Spleen (tissue), 11 donors: ENCODE measurements around the gene PNMA6F. TPM values are rescaled to one million over a fixed set of nuclear protein-coding genes. Genes with fewer than 3 reads are reported as not detected.

Experiments
- DNase-seq: peaks from one replicate; pipeline ENCODE4 v3.0.0-alpha.2; 2020
- H3K27ac ChIP-seq, 8 donors: fragments of 200-600 bp; sonication (generic) in 7 of 8; 1 replicate in 4 of 8; 2 replicates in 4 of 8; pipeline versions ENCODE4 v1.5.0 to v1.8.0; 2016 to 2021; ENCODE audit warnings: inconsistent platforms in 4 of 8, mild to moderate bottlenecking in 4 of 8, moderate library complexity in 1 of 8
- H3K27me3 ChIP-seq, 7 donors: fragments of 200-600 bp; sonication (generic) in 6 of 7; replicated peaks in 1 of 7; 1 replicate in 4 of 7; 2 replicates in 3 of 7; pipeline versions ENCODE4 v1.5.0 to v1.8.0; 2016 to 2021; ENCODE audit warnings: inconsistent platforms in 3 of 7, mild to moderate bottlenecking in 1 of 7
- H3K36me3 ChIP-seq, 6 donors: fragments of 200-600 bp; sonication (generic) in 5 of 6; 1 replicate in 4 of 6; 2 replicates in 2 of 6; pipeline versions ENCODE4 v1.5.0 to v1.8.0; 2016 to 2021; ENCODE audit warnings: inconsistent platforms in 2 of 6
- H3K4me1 ChIP-seq, 6 donors: fragments of 200-600 bp; sonication (generic) in 5 of 6; 1 replicate in 3 of 6; 2 replicates in 3 of 6; pipeline versions ENCODE4 v1.5.0 to v1.8.0; 2016 to 2021; ENCODE audit warnings: inconsistent platforms in 3 of 6
- H3K4me3 ChIP-seq, 8 donors: fragments of 200-600 bp; sonication (generic) in 7 of 8; 1 replicate in 4 of 8; 2 replicates in 4 of 8; pipeline versions ENCODE4 v1.5.0 to v1.8.0; 2016 to 2021; ENCODE audit warnings: inconsistent platforms in 4 of 8, mild to moderate bottlenecking in 4 of 8, moderate library complexity in 2 of 8
- H3K9me3 ChIP-seq, 8 donors: fragments of 200-600 bp; sonication (generic) in 7 of 8; 1 replicate in 4 of 8; 2 replicates in 4 of 8; pipeline versions ENCODE4 v1.5.0 to v1.8.0; 2016 to 2021; ENCODE audit warnings: inconsistent platforms in 4 of 8
- POLR2A ChIP-seq, 3 donors: fragments of 450-650 bp; IDR thresholded peaks; one replicate each; pipeline ENCODE4 v1.5.1; 2017; ENCODE audit warnings: antibody characterized with exemption in 3 of 3, mild to moderate bottlenecking in 1 of 3
- POLR2AphosphoS5 ChIP-seq, 3 donors: sonication (generic); formaldehyde crosslinking; IDR thresholded peaks; one replicate each; pipeline ENCODE4 v1.5.1; 2017; ENCODE audit warnings: antibody characterized with exemption in 3 of 3
- WGBS, 5 donors: extraction: QIAGEN DNeasy Blood & Tissue Kit in 3 of 5; methylation state at CpG; one replicate each; pipeline versions ENCODE4 v1.1.5 to v1.1.7; 2013 to 2018; 5-methylcytosine and 5-hydroxymethylcytosine counted together
- intact Hi-C: fragments of 100-400 bp; cut with DNase I; formaldehyde crosslinking; loops from one replicate; pipeline ENCODE4 v1.15.0; 2023; ENCODE audit warnings: low total_unique reads
- polyA plus RNA-seq, 3 donors: library from polyadenylated mRNA; stranded (reverse); fragments of 200-250 nt; gene quantifications; one replicate each; pipeline ENCODE4 v1.2.1, GENCODE V29; 2013
- total RNA-seq, 7 donors: library from RNA; depleted of rRNA in 3 of 7; stranded (reverse); fragments of >200 nt in 3 of 7; fragmentation: NEBNext Ultra II Directional in 4 of 7; extraction: Animal tissue kit (Norgen Biotek cat#: 25700) in 4 of 7; gene quantifications; one replicate each; pipeline versions ENCODE4 v1.1.0 to v1.2.1, GENCODE V29; 2016 to 2021
- TF ChIP-seq, protein P1 (sequence below), 11 experiments: fragments of 200-600 bp in 7 of 11; fragments of 450-650 bp in 4 of 11; sonication (generic) in 4 of 11; IDR thresholded peaks in 8 of 11; conservative IDR thresholded peaks in 3 of 11; 1 replicate in 7 of 11; 2 replicates in 4 of 11; pipeline versions ENCODE4 v1.4.0 to v1.8.0; 2016 to 2021; ENCODE audit warnings: antibody characterized with exemption in 11 of 11, inconsistent platforms in 4 of 11, mild to moderate bottlenecking in 1 of 11
- donor health status: healthy with polysubstance abuse.
- donor health status: DM: no; HTN: no; CAD: no; lungs with moderate emphysema.
- donor health status: DM: no; HTN: no; CAD: no.
- donor health status: Bipolar disorder and iron deficiency.
- donor health status: healthy.
- donor health status: DM: no; HTN: no; CAD: no.
- donor health status: DM: yes; HTN: yes; CAD: no.

PNMA6F gene
- total and polyA plus RNA-seq, 10 donors = not detected

DNA sequence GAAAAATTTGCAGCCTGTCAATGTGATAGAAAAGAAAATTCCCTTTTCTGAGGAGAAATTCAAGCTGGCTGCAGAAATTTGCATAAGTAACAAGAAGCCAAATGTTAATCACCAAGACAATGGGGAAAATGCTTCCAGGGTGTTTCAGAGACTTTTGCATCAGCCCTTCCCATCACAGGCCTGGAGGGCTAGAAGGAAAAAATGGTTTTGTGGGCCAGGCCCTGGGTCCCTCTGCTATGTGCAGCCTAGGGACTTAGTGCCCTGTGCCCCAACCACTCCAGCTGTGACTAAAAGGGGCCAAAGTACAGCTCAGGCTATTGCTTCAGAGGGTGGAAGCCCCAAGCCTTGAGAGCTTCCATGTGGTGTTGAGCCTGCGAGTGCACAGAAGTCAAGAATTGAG is 36.3 kb upstream of the PNMA6F start:
- no peaks in the 10 kb centered on the region for H3K4me1 ChIP-seq
- TF ChIP-seq POLR2AphosphoS5 (IDR thresholded peaks at IDR 0.05) (no peak), POLR2A (IDR thresholded peaks at IDR 0.05) (no peak)
- TF ChIP-seq, protein P1, sequence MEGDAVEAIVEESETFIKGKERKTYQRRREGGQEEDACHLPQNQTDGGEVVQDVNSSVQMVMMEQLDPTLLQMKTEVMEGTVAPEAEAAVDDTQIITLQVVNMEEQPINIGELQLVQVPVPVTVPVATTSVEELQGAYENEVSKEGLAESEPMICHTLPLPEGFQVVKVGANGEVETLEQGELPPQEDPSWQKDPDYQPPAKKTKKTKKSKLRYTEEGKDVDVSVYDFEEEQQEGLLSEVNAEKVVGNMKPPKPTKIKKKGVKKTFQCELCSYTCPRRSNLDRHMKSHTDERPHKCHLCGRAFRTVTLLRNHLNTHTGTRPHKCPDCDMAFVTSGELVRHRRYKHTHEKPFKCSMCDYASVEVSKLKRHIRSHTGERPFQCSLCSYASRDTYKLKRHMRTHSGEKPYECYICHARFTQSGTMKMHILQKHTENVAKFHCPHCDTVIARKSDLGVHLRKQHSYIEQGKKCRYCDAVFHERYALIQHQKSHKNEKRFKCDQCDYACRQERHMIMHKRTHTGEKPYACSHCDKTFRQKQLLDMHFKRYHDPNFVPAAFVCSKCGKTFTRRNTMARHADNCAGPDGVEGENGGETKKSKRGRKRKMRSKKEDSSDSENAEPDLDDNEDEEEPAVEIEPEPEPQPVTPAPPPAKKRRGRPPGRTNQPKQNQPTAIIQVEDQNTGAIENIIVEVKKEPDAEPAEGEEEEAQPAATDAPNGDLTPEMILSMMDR (IDR thresholded peaks at IDR 0.05 in 8 of 11, conservative IDR thresholded peaks at IDR 0.05 in 3 of 11) = no peak
- WGBS, 5 donors = 73 to 90% (median 87%) methylated on average over 1 of the region's 1 CpG; no CpG with 5 or more reads in 1 of the 5 donors
- peaks cover 0 to 38% (median 16%) of the 10 kb centered on the region in 8 donors for H3K9me3 ChIP-seq
- H3K4me3 ChIP-seq = no peak overlapping the region
- H3K36me3 ChIP-seq = no peaks in the 10 kb centered on the region
- DNase-seq = no peak
- intact Hi-C loops = no loop called here
- H3K27me3 ChIP-seq = no peaks in the 10 kb centered on the region
- no peak overlapping the region for H3K27ac ChIP-seq

DNA sequence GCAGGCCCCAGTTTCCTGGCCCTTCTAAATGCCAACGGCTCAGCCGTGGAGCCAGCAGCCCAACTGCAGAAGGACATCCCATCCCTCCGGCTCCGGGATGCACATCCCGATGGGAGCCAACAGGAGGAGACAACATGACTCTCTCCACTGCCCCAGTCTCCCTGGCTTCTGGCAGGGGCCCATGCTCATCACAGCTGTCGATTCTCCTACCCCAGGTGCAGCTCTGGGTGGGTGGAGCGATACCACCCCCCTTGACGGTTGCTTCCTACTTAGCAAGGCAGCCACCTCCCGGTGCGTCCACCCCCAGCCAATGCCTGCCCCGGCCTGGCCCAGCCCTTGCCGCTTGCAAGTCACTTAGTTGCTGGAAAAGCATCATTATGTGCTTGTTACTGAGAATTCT is 31.8 kb upstream of the PNMA6F start:
- Histone ChIP-seq H3K36me3 (peaks cover 0 to 22% (median 7%) of the 10 kb centered on the region in 6 donors), H3K9me3 (peaks cover 0 to 24% (median 8%) of the 10 kb centered on the region in 8 donors), H3K4me1 (no peaks in the 10 kb centered on the region), H3K27ac (no peak overlapping the region), H3K27me3 (no peaks in the 10 kb centered on the region), H3K4me3 (no peak overlapping the region)
- WGBS, 5 donors = 69 to 93% (median 75%) methylated on average over 5 to 12 of the region's 12 CpGs
- no peak for DNase-seq
- TF ChIP-seq POLR2AphosphoS5 (IDR thresholded peaks at IDR 0.05) (no peak), POLR2A (IDR thresholded peaks at IDR 0.05) (no peak)
- TF ChIP-seq, protein P1 (IDR thresholded peaks at IDR 0.05 in 8 of 11, conservative IDR thresholded peaks at IDR 0.05 in 3 of 11) = no peak
- intact Hi-C loops = no loop called here

GRCh38 chrX:153352858-153353257 is 31.3 kb upstream of the PNMA6F start:
- Histone ChIP-seq H3K4me3 (no peak overlapping the region), H3K9me3 (peaks cover 0 to 18% (median 2%) of the 10 kb centered on the region in 8 donors), H3K36me3 (peaks cover 0 to 28% (median 10%) of the 10 kb centered on the region in 6 donors), H3K27ac (no peak overlapping the region), H3K4me1 (no peaks in the 10 kb centered on the region), H3K27me3 (no peaks in the 10 kb centered on the region)
- no peak for DNase-seq
- WGBS, 5 donors = 60 to 88% (median 68%) methylated on average over 1 to 3 of the region's 3 CpGs
- intact Hi-C loops = no loop called here
- TF ChIP-seq, protein P1 (IDR thresholded peaks at IDR 0.05 in 8 of 11, conservative IDR thresholded peaks at IDR 0.05 in 3 of 11) = no peak
- no peak for TF ChIP-seq POLR2AphosphoS5 (IDR thresholded peaks at IDR 0.05)
- no peak for TF ChIP-seq POLR2A (IDR thresholded peaks at IDR 0.05)

DNA sequence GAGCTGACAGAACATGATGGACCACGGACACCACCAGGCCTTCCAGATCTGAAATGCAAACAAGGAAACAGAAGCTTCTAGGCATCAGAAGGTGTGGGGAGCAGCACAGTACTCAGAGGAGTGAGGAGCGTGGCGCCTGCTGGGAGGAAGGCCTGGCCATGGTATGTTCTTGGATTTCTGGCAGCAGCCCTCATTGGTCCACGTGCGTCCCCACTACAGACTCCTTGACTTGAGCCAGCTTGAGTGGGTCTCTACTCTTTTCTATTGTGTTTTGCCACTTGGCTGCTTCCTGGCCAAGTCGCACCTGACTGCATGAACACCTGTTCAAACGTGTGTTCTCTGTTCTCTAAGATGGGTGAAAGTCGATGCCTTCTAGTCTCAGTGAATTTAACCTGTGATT is 30.4 kb upstream of the PNMA6F start:
- H3K27ac ChIP-seq = no peak overlapping the region
- no peaks in the 10 kb centered on the region for H3K27me3 ChIP-seq
- TF ChIP-seq POLR2A (IDR thresholded peaks at IDR 0.05) (no peak), POLR2AphosphoS5 (IDR thresholded peaks at IDR 0.05) (no peak)
- TF ChIP-seq, protein P1 (IDR thresholded peaks at IDR 0.05 in 8 of 11, conservative IDR thresholded peaks at IDR 0.05 in 3 of 11) = no peak
- no peak for DNase-seq
- peaks cover 0 to 11% (median 0%) of the 10 kb centered on the region in 8 donors for H3K9me3 ChIP-seq
- no peak overlapping the region for H3K4me3 ChIP-seq
- intact Hi-C loops = no loop called here
- WGBS, 5 donors = 83 to 98% (median 85%) methylated on average over 8 of the region's 8 CpGs
- peaks cover 0 to 37% (median 19%) of the 10 kb centered on the region in 6 donors for H3K36me3 ChIP-seq
- no peaks in the 10 kb centered on the region for H3K4me1 ChIP-seq
